Left lung (tissue), 10 donors: ENCODE results near the gene HSD11B1L. TPM values are rescaled to one million over a fixed set of nuclear protein-coding genes. Genes with fewer than 3 reads are reported as not detected.
"Not testable (repeated sequence)": the region's sequence is repeated elsewhere in the genome, so short reads cannot be mapped to it uniquely, and the experiment has no call there.

Experiments used
- ATAC-seq: fragments of 200-7000 bp; cut with Tn5 transposase; one replicate; pipeline ENCODE4 v1.9.1; 2020; ENCODE audit warnings: moderate library complexity
- DNase-seq, 4 donors: peaks; one replicate each; pipeline ENCODE4 v3.0.0-alpha.2; 2013 to 2020
- H3K27ac ChIP-seq, 2 donors: fragments of 200-600 bp; sonication (generic) in 1 of 2; one replicate each; pipeline versions ENCODE4 v1.5.0 to v1.8.0; 2020 to 2021
- H3K27me3 ChIP-seq, 2 donors: fragments of 200-600 bp; sonication (generic) in 1 of 2; one replicate each; pipeline versions ENCODE4 v1.5.0 to v1.8.0; 2020 to 2021
- H3K36me3 ChIP-seq, 2 donors: fragments of 200-600 bp; sonication (generic) in 1 of 2; one replicate each; pipeline versions ENCODE4 v1.5.0 to v1.8.0; 2020 to 2021
- H3K4me1 ChIP-seq, 2 donors: fragments of 200-600 bp; one replicate each; pipeline ENCODE4 v1.8.0; 2021
- H3K4me3 ChIP-seq, 2 donors: fragments of 200-600 bp; sonication (generic) in 1 of 2; one replicate each; pipeline versions ENCODE4 v1.5.0 to v1.8.0; 2020 to 2021; ENCODE audit warnings: mild to moderate bottlenecking in 1 of 2
- H3K9me3 ChIP-seq, 2 donors: fragments of 200-600 bp; sonication (generic) in 1 of 2; one replicate each; pipeline versions ENCODE4 v1.5.0 to v1.8.0; 2020 to 2021
- intact Hi-C, 2 donors: fragments of 100-400 bp; cut with DNase I; formaldehyde crosslinking; loops; one replicate each; pipeline versions ENCODE4 v1.11.2 to v1.14.2; 2022
- polyA plus RNA-seq, 6 donors: library from polyadenylated mRNA; unstranded; fragments of 120-200 nt; gene quantifications; one replicate each; pipeline ENCODE4 v1.2.1, GENCODE V29; 2013; ENCODE audit not compliant: insufficient read length in 6 of 6
- total RNA-seq, 2 donors: library from RNA; stranded (reverse); fragmentation: NEBNext Ultra II Directional; extraction: Animal tissue kit (Norgen Biotek cat#: 25700); gene quantifications; one replicate each; pipeline ENCODE4 v1.2.1, GENCODE V29; 2021
- TF ChIP-seq, protein P1 (sequence below), 2 donors: fragments of 200-600 bp; sonication (generic) in 1 of 2; IDR thresholded peaks; one replicate each; pipeline versions ENCODE4 v1.5.0 to v1.8.0; 2021; ENCODE audit warnings: antibody characterized with exemption in 2 of 2
- donor health status: DM: no; HTN: yes; CAD: no.
- donor health status: DM: no; HTN: no; CAD: no.

The HSD11B1L gene
- total and polyA plus RNA-seq, 8 donors = 5.8 to 12.2 (median 7.9) TPM

DNA sequence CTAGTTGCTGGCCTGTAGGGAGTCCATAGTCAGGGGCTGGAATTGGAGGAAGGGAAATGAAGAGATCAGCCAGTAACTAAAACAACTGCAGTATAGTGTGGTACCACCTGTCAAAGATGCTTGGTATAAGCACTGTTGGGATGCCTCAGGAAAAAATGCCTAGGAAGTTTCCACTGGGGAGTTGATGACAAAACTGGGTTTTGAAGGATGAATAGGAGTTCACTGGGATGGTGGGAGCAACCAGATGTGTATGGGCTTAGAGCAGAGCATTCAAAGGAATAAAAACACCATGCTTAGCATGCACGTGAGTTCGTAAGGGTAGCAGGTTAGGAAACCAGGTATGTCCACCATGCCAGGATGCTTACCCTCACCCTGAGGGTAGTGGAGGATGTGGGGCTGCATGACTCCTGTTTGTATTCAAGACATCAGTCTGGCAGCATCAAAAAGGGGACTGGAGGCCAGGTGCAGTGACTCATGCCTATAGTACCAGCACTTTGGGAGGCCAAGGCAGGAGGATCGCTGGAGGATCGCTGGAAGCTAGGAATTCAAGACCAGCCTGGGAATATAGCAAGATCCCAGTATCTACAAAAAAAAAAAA, 46.7 kb downstream of the HSD11B1L start:
- Histone ChIP-seq H3K9me3 (peaks cover 0 to 17% of the 10 kb centered on the region in 2 donors), H3K27ac (no peak overlapping the region), H3K36me3 (no peaks in the 10 kb centered on the region), H3K4me1 (no peaks in the 10 kb centered on the region), H3K4me3 (no peak overlapping the region), H3K27me3 (no peaks in the 10 kb centered on the region)
- DNase-seq (no peak), ATAC-seq (no peak)
- TF ChIP-seq, protein P1, sequence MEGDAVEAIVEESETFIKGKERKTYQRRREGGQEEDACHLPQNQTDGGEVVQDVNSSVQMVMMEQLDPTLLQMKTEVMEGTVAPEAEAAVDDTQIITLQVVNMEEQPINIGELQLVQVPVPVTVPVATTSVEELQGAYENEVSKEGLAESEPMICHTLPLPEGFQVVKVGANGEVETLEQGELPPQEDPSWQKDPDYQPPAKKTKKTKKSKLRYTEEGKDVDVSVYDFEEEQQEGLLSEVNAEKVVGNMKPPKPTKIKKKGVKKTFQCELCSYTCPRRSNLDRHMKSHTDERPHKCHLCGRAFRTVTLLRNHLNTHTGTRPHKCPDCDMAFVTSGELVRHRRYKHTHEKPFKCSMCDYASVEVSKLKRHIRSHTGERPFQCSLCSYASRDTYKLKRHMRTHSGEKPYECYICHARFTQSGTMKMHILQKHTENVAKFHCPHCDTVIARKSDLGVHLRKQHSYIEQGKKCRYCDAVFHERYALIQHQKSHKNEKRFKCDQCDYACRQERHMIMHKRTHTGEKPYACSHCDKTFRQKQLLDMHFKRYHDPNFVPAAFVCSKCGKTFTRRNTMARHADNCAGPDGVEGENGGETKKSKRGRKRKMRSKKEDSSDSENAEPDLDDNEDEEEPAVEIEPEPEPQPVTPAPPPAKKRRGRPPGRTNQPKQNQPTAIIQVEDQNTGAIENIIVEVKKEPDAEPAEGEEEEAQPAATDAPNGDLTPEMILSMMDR (IDR thresholded peaks at IDR 0.05) = no peak
- intact Hi-C loops = no loop called here

- not testable (repeated sequence) for ATAC-seq
Observed at GRCh38 chr19:5733172-5733571, 52.3 kb downstream of the HSD11B1L start.

More at GRCh38 chr19:5733172-5733571, 52.3 kb downstream of the HSD11B1L start:
- H3K4me3 ChIP-seq, H3K27me3 ChIP-seq, DNase-seq, H3K36me3 ChIP-seq, H3K4me1 ChIP-seq, intact Hi-C loops, H3K27ac ChIP-seq: not testable (repeated sequence)
- H3K9me3 ChIP-seq = peaks cover 0 to 17% of the 10 kb centered on the region in 2 donors

Other genes starting within 250 kb of the HSD11B1L start
- gene ZNRF4, start 225.6 kb upstream of the HSD11B1L start, total RNA-seq = not detected
- not detected for gene ZNRF4, start 225.6 kb upstream of the HSD11B1L start, polyA plus RNA-seq
- gene TINCR, start 113.1 kb upstream of the HSD11B1L start, total RNA-seq = under 1 TPM; 0.76 TPM
- under 1 TPM; 0.24 to 0.69 (median 0.55) TPM for gene TINCR, start 113.1 kb upstream of the HSD11B1L start, polyA plus RNA-seq
- 10 to 100 TPM; 62.0 to 75.9 TPM for gene SAFB2, start 58.3 kb upstream of the HSD11B1L start, total RNA-seq
- gene SAFB2, start 58.3 kb upstream of the HSD11B1L start, polyA plus RNA-seq = 100 to 1,000 TPM in 2 of 6 donors, 10 to 100 TPM in 4; 70.4 to 110 (median 91.9) TPM
- 10 to 100 TPM; 63.7 to 92.2 TPM for gene SAFB, start 57.9 kb upstream of the HSD11B1L start, total RNA-seq
- 100 to 1,000 TPM; 160 to 206 (median 172) TPM for gene SAFB, start 57.9 kb upstream of the HSD11B1L start, polyA plus RNA-seq
- gene MICOS13, start 511 bp upstream of the HSD11B1L start, total RNA-seq = 10 to 100 TPM; 46.7 to 63.3 TPM
- gene MICOS13, start 511 bp upstream of the HSD11B1L start, polyA plus RNA-seq = 10 to 100 TPM; 26.7 to 48.9 (median 33.4) TPM
- 100 to 1,000 TPM; 606 to 680 TPM for gene RPL36, start 9.3 kb downstream of the HSD11B1L start, total RNA-seq
- gene RPL36, start 9.3 kb downstream of the HSD11B1L start, polyA plus RNA-seq = 1,000 to 10,000 TPM in 1 of 6 donors, 100 to 1,000 TPM in 5; 637 to 1,150 (median 840) TPM
- 10 to 100 TPM; 79.5 to 93.9 TPM for gene LONP1, start 39.1 kb downstream of the HSD11B1L start, total RNA-seq
- 10 to 100 TPM; 39.9 to 50.0 (median 47.8) TPM for gene LONP1, start 39.1 kb downstream of the HSD11B1L start, polyA plus RNA-seq
- gene CATSPERD, start 39.6 kb downstream of the HSD11B1L start, total RNA-seq = 1 to 10 TPM in 1 of 2 donors, not detected in 1; 2.7 TPM
- 1 to 10 TPM in 3 of 6 donors, under 1 TPM in 2, not detected in 1; 0.31 to 2.4 (median 1.1) TPM for gene CATSPERD, start 39.6 kb downstream of the HSD11B1L start, polyA plus RNA-seq
- 1 to 10 TPM; 1.7 to 4.5 TPM for gene PRR22, start 103.7 kb downstream of the HSD11B1L start, total RNA-seq
- gene PRR22, start 103.7 kb downstream of the HSD11B1L start, polyA plus RNA-seq = 1 to 10 TPM; 1.3 to 3.2 (median 2.0) TPM
- 10 to 100 TPM; 15.8 to 38.4 TPM for gene DUS3L, start 110.1 kb downstream of the HSD11B1L start, total RNA-seq
- gene DUS3L, start 110.1 kb downstream of the HSD11B1L start, polyA plus RNA-seq = 10 to 100 TPM; 17.7 to 34.9 (median 24.9) TPM
- gene NRTN, start 124.0 kb downstream of the HSD11B1L start, total RNA-seq = 1 to 10 TPM; 1.5 to 1.6 TPM
- gene NRTN, start 124.0 kb downstream of the HSD11B1L start, polyA plus RNA-seq = 1 to 10 TPM in 5 of 6 donors, under 1 TPM in 1; 0.93 to 1.9 (median 1.5) TPM
- gene FUT6, start 158.7 kb downstream of the HSD11B1L start, total RNA-seq = under 1 TPM; 0.32 to 0.73 TPM
- gene FUT6, start 158.7 kb downstream of the HSD11B1L start, polyA plus RNA-seq = under 1 TPM; 0.52 to 0.87 (median 0.70) TPM
- gene FUT3, start 170.4 kb downstream of the HSD11B1L start, total RNA-seq = 10 to 100 TPM; 25.2 to 31.4 TPM
- under 1 TPM in 4 of 6 donors, not detected in 2; 0.28 to 0.56 (median 0.41) TPM for gene FUT3, start 170.4 kb downstream of the HSD11B1L start, polyA plus RNA-seq
- gene FUT5, start 189.5 kb downstream of the HSD11B1L start, total RNA-seq = not detected
- gene FUT5, start 189.5 kb downstream of the HSD11B1L start, polyA plus RNA-seq = not detected
- gene NDUFA11, start 222.8 kb downstream of the HSD11B1L start, total RNA-seq = 100 to 1,000 TPM; 163 to 190 TPM
- gene NDUFA11, start 222.8 kb downstream of the HSD11B1L start, polyA plus RNA-seq = 100 to 1,000 TPM; 102 to 150 (median 132) TPM
- gene VMAC, start 223.8 kb downstream of the HSD11B1L start, total RNA-seq = 1 to 10 TPM; 5.0 to 6.6 TPM
- 10 to 100 TPM in 3 of 6 donors, 1 to 10 TPM in 3; 7.0 to 10.4 (median 9.5) TPM for gene VMAC, start 223.8 kb downstream of the HSD11B1L start, polyA plus RNA-seq
- 10 to 100 TPM in 1 of 2 donors, 1 to 10 TPM in 1; 8.8 to 40.9 TPM for gene CAPS, start 233.2 kb downstream of the HSD11B1L start, total RNA-seq
- 10 to 100 TPM; 16.4 to 44.9 (median 28.3) TPM for gene CAPS, start 233.2 kb downstream of the HSD11B1L start, polyA plus RNA-seq